Stomach (tissue), 4 donors: ENCODE measurements around the gene PTPRJ.

Experiments used
- CTCF ChIP-seq, 7 experiments: fragments of 450-650 bp in 4 of 7; fragments of 200-600 bp in 3 of 7; sonication (generic) in 3 of 7; IDR thresholded peaks; one replicate each; pipeline ENCODE4 v1.5.1; 2016 to 2019; ENCODE audit warnings: antibody characterized with exemption in 7 of 7, control low read depth in 2 of 7, mild to moderate bottlenecking in 1 of 7
- EP300 ChIP-seq: sonication (generic); formaldehyde crosslinking; IDR thresholded peaks from one replicate; pipeline ENCODE4 v1.6.1; 2017; ENCODE audit warnings: antibody characterized with exemption
- POLR2A ChIP-seq, 4 donors: fragments of 450-650 bp; IDR thresholded peaks; one replicate each; pipeline ENCODE4 v1.6.1; 2016; ENCODE audit warnings: antibody characterized with exemption in 4 of 4, control low read depth in 2 of 4, mild to moderate bottlenecking in 1 of 4, moderate library complexity in 1 of 4
- POLR2AphosphoS5 ChIP-seq, 3 donors: sonication (generic); formaldehyde crosslinking; IDR thresholded peaks; one replicate each; pipeline ENCODE4 v1.6.1; 2016; ENCODE audit warnings: antibody characterized with exemption in 3 of 3

GRCh38 chr11:48052183-48053044 is 72.1 kb downstream of the PTPRJ start:
- no peak for TF ChIP-seq CTCF (IDR thresholded peaks at IDR 0.05)
- no peak for TF ChIP-seq POLR2A (IDR thresholded peaks at IDR 0.05)
- TF ChIP-seq POLR2AphosphoS5 (IDR thresholded peaks at IDR 0.05): peak in 1 of 3 donors; percentile 73
- no peak for TF ChIP-seq EP300
